ENCODE measurements around the gene MAP1LC3C.

MAP1LC3C gene

DNA sequence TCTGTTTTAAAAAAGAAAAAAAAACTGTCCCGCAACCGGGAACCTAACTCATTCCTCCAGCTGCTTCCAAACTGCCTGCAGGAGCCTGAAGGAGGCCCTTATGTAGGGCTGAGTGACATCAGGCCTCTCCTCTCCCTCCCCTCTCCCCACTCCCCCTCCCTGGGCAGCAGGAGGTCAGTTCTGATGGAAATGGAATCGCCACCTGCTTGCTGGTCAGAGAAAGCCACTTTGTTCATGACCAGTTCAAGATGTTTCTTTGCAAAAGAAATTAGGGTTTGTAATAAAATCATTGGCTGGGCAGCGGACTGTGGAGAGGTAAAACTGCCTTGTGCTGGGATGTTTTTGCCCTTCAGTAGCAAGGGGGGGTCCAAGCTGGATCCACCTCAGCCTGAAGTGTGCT is at the start of gene MAP1LC3C:
MAP1LC3C (minus strand) TSS at position 73 of the 400 bp plus-strand sequence. CDS start 90 bp downstream, outside the sequence.
- DNase-seq (ENCODE audit: low spot score), result no peak

DNA sequence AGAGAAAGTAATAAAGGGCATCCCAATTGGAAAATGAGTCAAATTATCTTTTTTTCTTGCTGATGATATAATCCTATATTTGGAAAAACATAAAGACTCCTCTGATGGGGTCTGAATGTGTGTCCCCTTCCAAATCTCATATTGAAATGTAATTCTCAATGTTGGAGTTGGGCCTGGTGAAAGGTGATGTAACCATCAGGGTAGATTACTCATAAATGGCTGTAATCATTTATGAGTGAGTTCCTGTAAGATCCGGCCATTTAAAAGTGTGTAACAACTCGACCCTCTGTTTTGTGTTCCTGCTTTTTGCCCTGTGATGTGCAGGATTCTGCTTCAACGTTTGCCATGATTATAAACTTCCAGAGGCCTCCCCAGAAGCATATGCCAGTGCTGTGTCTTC is 44.3 kb upstream of the MAP1LC3C start:
- no peak for DNase-seq (ENCODE audit: low spot score)

DNA sequence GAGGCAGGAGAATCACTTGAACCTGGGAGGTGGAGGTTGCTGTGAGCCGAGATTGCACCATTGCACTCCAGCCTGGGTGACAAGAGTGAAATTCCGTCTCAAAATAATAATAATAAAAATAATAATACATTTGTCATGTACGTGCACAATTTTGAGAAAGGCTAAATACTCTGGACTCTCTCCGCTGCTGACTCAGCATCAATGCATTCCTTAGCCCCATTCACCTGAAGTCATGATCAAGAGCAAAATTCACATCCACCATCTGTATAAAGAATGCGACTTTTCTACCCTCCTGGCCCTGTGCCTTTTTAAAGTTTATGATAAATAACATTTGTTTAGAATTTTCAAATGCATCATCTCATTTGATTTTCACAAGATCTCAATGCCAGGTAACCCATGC is 35.5 kb upstream of the MAP1LC3C start:
- no peak for DNase-seq (ENCODE audit: low spot score)

DNA sequence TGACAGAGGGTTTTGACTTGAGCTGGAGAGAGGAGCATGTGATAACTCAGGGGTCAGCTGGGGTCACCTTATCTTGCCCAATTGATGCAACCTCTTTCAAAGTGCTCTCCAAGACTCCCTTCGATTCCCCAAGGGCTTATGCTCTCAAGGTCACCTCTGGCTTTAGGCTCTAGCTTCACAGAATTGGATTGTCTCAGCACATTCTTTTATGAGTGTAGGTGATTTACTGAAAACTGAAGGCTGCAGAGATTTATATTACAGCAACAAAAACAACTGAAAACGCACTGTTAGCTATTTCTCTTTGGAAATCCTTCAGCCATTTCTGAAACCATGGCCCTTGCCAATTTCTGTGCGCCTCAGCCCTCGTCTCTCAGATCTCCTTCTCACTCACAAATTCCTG is 34.5 kb upstream of the MAP1LC3C start:
- DNase-seq (ENCODE audit: low spot score), result no peak

DNA sequence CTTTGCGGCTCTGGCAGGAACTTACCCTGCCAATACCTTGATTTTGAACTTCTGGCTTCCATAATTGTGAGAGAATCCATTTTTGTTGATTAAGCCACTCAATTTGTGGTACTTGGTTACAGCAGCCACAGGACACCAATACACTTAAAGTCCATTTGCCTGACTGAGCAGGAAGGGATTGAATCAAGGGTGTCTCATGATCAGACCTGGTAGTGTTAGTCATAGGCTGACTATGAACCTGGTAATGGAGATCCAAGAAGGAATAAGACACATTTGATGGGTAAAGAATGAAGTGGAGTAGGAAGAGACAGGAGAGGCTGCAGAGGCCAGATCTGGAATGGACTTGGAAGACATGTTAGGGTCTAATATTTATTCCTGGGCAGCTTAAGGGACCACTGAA is 31.2 kb upstream of the MAP1LC3C start:
- no peak for DNase-seq (ENCODE audit: low spot score)

DNA sequence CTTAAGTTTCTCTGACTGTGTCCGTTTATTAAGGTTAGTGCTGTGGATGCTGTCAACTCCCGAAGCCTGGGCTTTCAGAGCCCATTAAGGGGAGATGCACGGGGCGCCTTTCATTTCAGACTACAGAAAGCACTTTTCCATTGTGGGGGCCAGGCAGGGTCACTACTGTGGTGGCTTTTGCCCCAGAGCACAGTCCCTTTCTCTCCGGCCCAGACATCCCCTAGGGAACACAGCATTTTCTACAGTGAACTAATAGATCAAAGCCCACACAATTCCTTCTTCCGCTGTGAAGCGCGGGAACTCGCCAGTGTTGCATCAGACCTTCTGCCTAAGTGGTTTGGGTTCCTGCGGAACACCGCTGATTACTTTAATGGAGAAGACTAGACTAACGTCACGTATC is 26.8 kb upstream of the MAP1LC3C start:
- DNase-seq (ENCODE audit: low spot score), result no peak

DNA sequence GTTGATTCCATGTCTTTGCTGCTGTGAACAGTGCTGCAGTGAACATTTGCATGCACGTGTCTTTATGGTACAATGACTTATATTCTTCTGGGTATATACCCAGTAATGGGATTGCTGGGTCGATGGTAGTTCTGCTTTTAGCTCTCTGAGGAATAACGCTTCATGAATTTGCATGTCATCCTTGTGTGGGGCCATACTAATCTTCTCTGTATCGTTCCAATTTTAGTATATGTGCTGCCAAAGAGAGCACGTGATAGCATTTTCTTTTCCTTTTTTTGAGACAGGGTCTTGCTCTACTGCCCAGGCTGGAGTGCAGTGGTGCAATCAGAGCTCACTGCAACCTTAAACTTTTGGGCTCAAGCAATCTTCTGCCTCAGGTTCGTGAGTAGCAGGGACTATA is 24.9 kb upstream of the MAP1LC3C start:
- DNase-seq (ENCODE audit: low spot score), result no peak

DNA sequence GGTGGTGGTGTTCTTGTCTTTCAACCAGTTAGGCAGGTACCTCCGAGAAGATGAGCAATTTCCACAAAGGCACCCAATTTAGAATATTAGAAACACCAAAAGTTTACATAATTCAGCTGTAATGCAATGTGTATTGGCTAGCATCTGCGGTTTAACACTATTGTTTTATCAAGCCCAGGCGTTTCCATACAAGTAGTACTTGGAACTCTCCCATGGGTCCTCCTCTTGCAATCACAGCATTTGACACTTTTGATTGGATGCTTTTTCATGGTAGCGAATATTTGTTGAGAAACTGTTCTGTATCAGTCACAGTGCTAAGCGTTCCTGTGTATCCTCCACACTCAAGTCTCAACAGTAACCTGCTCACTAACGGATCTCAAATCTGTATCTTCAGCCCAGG is 20.1 kb upstream of the MAP1LC3C start:
- DNase-seq (ENCODE audit: low spot score), result no peak

DNA sequence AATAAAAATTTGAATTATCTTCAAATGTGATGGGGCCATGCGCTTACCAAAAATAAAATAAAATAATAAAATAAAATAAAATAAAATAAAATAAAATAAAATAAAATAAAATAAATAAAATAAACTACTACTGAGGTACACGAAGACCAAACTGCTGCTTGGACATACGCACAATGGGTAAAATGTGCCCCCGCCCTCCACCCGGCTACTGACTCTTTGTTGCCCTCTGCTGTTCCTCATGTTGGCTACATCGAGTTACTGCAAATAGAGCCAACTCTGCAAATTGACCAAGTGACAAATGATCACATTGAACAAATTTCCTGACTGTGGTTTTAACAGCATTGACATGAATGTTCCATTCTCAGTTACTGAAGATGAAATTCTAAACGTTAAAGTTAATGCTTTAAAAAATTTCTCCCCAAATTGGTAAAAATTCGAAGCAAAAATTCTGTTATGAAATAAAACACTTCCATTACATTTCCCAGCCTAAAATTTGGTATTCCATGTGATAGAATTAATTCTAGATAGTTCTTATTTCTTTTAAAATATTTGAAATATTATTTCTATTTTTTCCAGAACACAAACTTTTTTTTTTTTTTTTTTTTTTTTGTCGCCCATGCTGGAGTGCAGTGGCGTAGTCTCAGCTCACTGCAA is 18.8 kb upstream of the MAP1LC3C start:
- peak; percentile 17 for DNase-seq (ENCODE audit: low spot score)

DNA sequence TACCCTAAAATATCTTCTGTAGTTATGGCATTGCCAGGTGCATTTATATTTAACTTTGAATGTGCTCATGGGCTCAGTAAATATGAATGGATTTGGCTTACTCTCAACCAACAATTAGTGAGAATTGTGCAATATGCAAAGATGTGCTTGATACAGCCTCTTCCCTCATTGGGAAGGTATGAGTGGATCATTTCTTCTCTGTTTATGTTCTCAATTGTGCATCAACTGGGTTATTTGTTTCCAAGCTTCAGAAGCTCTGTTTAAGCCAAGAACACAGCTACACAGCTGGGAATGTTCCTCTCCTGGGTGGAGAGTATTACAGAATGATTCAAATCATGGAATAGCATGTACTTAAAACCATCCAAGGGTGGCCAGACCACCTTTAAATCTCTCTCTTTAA is 17.6 kb upstream of the MAP1LC3C start:
- no peak for DNase-seq (ENCODE audit: low spot score)

DNA sequence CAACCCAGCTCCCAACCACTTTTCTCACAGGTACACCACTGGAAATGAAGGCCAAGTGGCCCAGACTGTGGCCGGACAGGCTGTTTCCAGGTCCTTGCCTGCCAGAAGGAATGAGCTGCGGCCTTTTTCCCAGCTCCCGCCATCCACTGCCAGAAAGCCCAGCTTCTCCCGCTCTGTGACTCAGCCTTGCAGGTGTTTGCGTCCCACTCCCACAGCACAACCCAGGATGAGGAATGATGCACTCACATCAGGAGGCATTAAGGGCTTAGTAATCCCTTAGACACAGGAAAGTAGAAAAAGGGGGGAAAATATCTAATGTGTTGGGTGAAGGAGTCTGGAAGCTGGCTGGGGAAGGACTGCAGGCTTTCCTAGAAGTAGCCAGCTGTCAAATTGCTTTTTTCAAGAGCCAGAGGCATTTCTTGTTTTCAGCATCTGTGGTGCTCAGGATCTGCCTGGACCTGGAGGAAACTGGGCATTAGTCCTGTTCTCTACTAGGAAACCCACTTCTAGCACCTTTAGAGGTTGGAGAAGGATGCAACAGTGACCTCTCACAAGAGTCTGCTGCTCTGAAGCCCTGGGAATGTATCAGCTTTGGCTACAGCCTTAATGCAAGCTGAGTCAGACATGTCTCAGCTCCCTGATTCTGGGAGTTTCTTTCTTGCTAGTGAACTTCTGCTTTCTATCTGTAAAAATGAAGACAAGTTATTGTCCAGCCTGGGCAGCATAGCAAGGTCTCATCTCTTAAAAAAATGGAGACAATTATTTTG is 13.2 kb upstream of the MAP1LC3C start:
- no peak for DNase-seq (ENCODE audit: low spot score)

DNA sequence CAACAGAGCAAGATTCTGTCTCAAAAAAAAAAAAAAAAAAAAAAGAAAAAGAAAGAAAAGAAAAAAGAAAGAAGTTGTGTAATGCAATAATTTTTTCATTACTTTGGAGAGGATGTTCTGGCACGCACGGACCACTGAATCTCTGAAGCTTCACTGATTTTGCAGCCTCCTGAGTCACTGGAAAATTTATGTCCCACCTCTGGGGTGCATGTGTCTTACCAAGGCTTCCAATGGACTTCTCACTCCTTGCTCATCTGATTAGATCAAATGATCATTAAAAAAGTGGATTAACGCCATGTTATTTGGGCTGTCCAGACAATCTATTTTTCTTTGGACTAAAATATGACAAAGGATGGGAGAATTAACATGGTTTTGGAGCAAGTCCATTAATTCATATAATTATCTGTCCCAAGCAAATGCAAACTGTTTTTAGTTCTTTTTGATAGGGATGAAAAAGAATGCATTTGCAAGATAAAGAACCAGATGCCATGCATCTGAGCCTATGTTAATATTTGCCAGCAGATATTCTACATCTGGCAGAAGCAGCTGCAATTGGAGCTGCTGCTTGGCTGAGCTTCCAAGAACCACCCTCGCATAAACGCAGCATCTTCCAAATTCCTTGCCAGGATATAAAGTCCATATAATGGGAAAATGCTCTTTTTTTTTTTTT is 10.1 kb upstream of the MAP1LC3C start:
- no peak for DNase-seq (ENCODE audit: low spot score)

DNA sequence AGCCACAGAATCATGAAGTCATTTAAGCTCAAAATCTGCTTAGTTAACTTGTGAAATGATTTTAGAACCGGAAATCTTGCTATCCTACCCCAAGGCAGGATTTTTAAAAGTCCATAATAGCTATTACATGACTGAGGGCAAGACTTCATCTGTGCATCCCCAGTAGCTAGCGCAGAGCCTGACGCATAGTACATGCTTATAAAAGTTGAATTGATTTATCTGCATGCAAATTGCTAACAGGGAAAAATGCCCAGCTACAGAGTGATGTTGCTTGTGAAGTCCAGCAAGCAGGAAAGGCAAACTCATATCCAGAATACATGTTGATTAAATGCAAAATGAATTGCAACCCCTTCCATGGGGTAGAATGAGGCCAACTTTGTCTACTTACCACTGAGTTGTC is 8.1 kb upstream of the MAP1LC3C start:
- no peak for DNase-seq (ENCODE audit: low spot score)

DNA sequence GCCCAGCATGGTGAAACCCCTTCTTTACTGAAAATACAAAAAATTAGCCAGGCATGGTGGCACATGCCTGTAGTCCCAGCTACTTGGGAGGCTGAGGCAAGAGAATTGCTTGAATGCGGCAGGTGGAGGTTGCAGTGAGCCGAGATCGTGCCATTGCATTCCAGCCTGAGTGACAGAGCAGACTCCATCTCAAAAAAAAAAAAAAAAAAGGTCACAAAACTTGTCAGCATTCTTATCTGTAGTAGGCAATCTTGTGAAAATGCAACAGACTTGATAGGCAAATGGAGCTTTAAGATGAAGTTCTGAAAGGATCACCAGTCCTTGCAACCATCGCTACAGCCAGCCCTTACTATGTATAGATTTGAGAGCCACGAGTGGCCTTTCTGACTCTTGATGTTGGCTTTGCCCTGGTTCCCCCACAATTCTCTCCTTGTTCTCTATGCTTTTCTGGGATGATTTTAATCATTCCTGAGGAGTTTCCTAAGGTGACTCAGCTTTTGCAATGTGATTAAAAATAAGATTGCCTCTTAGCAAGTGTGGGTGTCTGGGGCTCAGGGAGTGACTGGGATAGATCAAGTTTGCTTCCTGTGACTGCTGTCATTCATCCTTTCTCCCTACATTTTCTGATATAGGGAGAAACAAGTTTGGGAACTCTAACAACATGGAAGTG is 7.1 kb upstream of the MAP1LC3C start:
- no peak for DNase-seq (ENCODE audit: low spot score)

DNA sequence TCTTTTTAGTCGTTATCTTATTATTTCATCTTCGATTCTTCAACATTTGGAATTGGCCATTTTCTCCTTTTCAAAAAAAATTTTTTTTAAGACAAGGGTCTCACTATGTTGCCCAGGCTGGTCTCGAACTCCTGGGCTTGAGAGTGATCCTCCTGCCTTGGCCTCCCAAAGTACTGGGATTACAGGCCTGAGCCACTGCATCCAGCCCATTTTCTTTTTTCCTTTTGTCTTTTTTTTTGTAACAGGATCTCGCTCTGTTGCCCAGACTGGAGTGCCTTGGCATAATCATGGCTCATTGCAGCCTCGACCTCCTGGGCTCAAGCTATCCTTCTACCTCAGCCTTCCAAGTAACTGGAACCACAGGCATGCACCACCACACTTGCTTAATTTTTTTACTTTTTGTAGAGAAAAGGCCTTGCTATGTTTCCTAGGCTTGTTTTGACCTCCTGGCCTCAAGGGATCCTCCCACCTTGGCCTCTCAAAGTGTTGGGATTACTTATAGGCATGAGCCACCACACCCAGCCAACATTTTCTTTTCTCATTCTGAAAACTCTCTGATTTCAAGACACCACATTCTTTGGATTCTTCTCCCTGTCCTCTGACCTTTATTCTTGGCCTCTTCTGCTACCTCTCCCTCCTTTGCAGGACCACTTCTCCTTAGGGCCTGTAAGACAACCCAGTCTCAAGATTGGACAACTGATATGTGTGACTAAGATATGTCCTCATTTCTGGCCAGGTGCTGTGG is 6.0 kb upstream of the MAP1LC3C start:
- no peak for DNase-seq (ENCODE audit: low spot score)

DNA sequence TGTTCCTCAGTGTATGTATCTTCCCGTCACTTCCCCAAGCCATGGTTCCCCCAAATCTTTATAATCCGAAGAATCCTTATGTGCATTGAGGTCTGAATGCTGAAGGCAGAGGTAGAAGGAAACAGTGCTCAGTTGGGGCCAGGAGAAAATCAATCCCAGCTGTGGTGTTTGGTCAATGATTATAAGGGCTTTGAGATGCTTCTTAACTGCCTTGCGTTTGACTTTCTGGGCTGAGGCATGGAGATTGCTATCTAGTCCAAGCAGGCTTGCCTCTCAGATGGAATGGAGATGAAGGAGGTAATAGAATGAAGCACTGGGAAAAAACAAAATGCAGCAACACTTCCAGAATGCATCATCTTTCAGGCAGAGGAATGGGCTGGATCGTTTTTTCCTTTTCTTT is 3.6 kb upstream of the MAP1LC3C start:
- DNase-seq (ENCODE audit: low spot score), result no peak

DNA sequence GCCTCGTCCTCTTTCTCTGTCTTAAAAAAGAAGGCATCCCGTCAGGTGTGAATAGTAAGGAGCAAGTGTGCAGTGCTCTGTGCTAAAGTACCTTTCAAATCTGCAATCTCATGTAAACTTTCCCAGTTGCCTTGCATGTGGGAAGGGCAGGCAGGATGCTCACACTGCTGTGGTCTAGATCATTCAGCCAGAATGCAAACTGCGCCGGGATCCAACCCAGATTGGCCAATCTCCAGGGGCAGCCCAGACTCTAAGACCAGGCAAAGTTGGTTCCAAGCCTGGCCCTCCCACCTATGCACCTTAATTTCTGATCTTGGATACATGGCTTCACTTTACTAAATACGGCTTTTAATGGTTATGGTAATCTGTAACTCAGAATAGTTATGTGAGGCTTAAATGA is 3.2 kb upstream of the MAP1LC3C start:
- no peak for DNase-seq (ENCODE audit: low spot score)

DNA sequence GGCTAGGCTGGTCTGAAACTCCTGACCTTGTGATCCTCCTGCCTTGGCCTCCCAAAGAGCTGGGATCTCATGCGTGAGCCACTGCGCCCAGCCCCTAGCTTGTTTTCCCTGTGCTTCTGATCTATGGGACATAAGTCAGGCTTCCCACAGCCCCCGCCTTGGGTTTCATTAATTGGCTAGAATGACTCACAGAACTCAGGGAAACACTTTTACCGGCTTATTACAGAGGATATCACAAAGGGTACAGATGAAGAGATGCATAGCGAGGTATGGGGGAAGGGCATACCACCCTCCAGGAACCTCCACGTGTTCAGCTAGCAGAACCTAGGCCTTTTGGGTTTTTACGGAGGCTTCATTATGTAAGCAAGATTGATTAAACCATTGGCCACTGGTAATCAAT is 1.5 kb upstream of the MAP1LC3C start:
- DNase-seq (ENCODE audit: low spot score), result no peak

DNA sequence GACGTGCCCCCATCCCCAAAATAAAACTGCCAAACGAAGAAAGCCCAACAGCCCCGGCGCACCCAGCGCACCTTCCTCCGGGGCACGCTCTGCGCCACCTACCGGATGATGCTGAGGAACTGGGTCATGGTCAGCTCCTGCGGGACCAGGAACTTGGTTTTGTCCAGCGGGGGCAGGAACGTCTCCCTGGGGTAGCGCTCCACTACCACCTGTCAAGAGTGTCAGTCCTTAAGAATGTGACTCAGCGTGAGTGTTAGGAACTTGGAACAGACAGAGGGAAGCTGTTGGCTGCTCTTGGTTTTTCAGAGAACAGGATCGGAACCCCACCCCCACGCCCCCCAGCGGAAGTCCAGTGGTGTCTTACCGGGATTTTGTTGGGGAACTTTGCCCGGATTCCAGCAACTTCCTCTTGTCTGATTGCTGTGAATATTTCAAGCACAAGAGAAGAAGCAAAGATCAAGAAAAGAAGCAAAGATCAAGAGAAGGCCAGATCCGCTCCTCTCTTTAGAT is 431 bp downstream of the MAP1LC3C start:
- peak; percentile 69 for DNase-seq (ENCODE audit: low spot score)

DNA sequence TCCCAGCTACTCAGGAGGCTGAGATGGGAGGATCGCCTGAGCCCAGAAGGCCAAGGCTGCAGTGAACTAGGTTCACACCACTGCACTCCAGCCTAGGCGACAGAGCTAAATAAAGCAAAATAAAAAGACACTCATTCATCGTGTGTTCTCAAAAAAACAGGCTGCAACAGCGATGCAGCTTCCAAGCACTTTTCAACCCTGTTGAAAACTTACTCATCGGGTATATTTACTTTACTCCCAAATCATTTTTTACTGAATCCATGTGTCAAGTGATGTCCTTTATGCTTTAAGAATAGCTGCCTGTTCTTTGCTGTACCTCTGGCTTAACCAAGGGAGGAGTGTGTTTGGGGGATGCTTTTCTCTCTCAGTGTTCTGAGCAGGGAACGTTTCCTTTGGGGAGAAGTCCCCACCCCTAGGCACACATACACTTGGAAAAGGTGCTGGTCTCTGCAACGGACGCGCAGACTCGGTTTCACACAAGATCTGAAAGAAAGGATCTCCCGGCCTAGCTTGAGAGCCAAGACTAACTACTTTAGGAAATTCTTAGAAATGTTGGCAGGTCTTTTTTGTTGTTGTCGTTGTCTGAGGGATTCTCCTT is 1.4 kb downstream of the MAP1LC3C start:
- no peak for DNase-seq (ENCODE audit: low spot score)

DNA sequence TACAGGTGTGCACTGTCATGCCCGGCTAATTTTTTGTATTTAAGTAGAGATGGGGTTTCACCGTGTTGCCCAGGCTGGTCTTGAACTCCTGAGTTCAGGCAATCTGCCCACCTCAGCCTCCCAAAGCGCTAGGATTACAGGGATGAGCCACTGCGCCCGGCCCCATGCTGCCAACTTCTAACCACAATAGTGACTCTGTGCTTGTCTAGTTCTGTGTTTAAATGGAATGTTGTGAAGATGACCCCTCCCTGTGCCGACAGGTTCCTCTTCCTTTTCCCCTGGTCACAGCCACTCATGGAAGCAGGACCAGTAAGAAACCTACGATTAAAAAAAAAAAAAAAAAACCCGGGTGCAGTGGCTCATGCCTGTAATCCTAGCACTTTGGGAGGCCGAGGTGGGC is 4.7 kb downstream of the MAP1LC3C start:
- peak; percentile 25 for DNase-seq (ENCODE audit: low spot score)

All from LoVo (cell line).